Adrenal gland (tissue), 5 donors: ENCODE measurements around the gene ST6GALNAC6.

Source experiments
- POLR2A ChIP-seq, 2 donors: fragments of 450-650 bp; IDR thresholded peaks; one replicate each; pipeline ENCODE4 v1.6.1; 2017; ENCODE audit warnings: antibody characterized with exemption in 2 of 2, mild to moderate bottlenecking in 2 of 2, moderate library complexity in 1 of 2
- TF ChIP-seq, protein P1 (sequence below), 6 experiments: fragments of 450-650 bp in 4 of 6; fragments of 200-600 bp in 2 of 6; sonication (generic) in 1 of 6; IDR thresholded peaks; 1 replicate in 5 of 6; 2 replicates in 1 of 6; pipeline versions ENCODE4 v1.5.1 to v1.8.0; 2016 to 2021; ENCODE audit warnings: antibody characterized with exemption in 6 of 6, mild to moderate bottlenecking in 2 of 6, moderate library complexity in 1 of 6
- donor health status: DM: no; HTN: no; CAD: no.

DNA sequence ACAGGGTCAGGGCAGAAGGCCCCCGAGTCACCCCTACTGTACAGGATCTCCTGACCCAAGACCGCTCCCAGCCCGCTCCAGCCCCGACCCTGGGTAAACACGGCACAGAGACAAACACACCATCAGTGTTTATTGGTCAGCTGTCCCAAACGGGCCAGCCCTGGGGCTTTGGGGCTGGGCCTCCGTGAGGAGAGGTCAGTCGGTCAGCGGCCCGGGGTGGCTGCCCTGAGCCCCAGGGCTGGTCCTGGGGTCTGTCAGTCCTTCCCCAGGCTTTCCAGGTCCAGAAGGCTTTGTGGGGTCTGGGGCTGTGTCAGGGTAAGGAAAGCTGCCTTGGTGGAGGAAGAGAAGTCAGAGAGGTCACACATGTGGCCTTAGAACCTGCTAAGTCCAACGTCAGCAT is 35.6 kb upstream of the ST6GALNAC6 start:
- TF ChIP-seq, protein P1, sequence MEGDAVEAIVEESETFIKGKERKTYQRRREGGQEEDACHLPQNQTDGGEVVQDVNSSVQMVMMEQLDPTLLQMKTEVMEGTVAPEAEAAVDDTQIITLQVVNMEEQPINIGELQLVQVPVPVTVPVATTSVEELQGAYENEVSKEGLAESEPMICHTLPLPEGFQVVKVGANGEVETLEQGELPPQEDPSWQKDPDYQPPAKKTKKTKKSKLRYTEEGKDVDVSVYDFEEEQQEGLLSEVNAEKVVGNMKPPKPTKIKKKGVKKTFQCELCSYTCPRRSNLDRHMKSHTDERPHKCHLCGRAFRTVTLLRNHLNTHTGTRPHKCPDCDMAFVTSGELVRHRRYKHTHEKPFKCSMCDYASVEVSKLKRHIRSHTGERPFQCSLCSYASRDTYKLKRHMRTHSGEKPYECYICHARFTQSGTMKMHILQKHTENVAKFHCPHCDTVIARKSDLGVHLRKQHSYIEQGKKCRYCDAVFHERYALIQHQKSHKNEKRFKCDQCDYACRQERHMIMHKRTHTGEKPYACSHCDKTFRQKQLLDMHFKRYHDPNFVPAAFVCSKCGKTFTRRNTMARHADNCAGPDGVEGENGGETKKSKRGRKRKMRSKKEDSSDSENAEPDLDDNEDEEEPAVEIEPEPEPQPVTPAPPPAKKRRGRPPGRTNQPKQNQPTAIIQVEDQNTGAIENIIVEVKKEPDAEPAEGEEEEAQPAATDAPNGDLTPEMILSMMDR (IDR thresholded peaks at IDR 0.05) = no peak
- TF ChIP-seq POLR2A (IDR thresholded peaks at IDR 0.05) = no peak
